NCI-H1048 (cell line): ENCODE results near the gene RASA4.
"Not testable (repeated sequence)": the region's sequence is repeated elsewhere in the genome, so short reads cannot be mapped to it uniquely, and the experiment has no call there.

Experiments
- DNase-seq: peaks from one replicate; lab custom pipeline; 2025; lab: John Stamatoyannopoulos, UW

The RASA4 gene

GRCh38 chr7:102542771-102543170 is 73.8 kb downstream of the RASA4 start:
- DNase-seq, result not testable (repeated sequence)

- not testable (repeated sequence) for DNase-seq
These were observed 74.5 kb downstream of the RASA4 start for GRCh38 chr7:102542083-102542482.

- not testable (repeated sequence) for DNase-seq
These were observed 76.0 kb downstream of the RASA4 start for GRCh38 chr7:102540604-102541003.

- not testable (repeated sequence) for DNase-seq
These were observed 81.4 kb downstream of the RASA4 start for GRCh38 chr7:102535062-102535615.

GRCh38 chr7:102532127-102532526 is 84.4 kb downstream of the RASA4 start:
- DNase-seq, result not testable (repeated sequence)

- not testable (repeated sequence) for DNase-seq
These were observed 85.0 kb downstream of the RASA4 start for GRCh38 chr7:102531583-102531982.

GRCh38 chr7:102527822-102528793 is 88.4 kb downstream of the RASA4 start:
- DNase-seq, result not testable (repeated sequence)

- not testable (repeated sequence) for DNase-seq
These were observed 89.4 kb downstream of the RASA4 start for GRCh38 chr7:102527182-102527581.

GRCh38 chr7:102524803-102525202 is 91.8 kb downstream of the RASA4 start:
- not testable (repeated sequence) for DNase-seq
